NCI-H1436 (cell line): ENCODE results near the gene FXYD6.
A peak's percentile ranks its signal among the peaks of the same experiment; 100 is the strongest.

Experiments used
- DNase-seq: peaks from one replicate; lab custom pipeline; 2025; lab: John Stamatoyannopoulos, UW

FXYD6 gene

DNA sequence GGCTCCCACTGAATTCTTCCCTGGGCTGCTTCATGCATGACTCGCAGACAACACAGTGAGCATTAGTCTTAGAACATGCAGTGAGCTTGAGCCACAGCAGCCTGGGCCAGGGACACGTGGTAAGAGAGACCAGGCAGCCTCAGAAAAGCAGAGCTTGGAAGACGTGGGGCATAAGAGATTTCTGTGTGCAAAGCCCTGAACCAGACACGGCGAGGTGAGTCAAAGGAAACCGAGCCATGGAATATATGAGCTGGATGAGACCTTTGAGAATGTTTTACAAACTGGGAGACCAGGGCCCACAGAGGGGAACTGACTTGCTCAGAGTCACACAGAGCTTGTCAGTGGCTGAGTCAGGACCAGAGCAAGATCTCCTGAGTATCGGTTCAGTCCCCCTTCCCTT is 8.5 kb upstream of the FXYD6 start:
- DNase-seq, result no peak

DNA sequence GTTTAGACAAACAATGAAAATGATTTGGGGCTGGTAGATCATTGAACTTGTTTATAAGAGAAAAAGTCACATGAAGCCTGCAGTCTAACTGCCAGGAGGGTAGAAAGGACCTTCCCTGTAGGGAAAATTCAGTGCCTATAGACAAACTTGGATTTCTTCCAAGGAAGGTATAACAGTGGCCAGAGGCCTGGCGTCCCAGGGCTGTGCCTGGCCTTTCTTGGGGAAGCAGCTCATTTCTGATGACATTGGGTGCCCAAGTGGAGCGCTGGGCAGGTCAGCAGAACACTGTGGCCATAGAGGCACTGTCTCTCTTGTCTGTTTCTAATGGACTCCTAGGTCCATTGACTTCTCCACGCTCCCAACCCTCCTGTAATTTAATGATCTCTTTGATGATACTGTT is 6.6 kb upstream of the FXYD6 start:
- DNase-seq, result no peak

- DNase-seq, result no peak
These were observed 6.0 kb upstream of the FXYD6 start for GRCh38 chr11:117882311-117882905.

DNA sequence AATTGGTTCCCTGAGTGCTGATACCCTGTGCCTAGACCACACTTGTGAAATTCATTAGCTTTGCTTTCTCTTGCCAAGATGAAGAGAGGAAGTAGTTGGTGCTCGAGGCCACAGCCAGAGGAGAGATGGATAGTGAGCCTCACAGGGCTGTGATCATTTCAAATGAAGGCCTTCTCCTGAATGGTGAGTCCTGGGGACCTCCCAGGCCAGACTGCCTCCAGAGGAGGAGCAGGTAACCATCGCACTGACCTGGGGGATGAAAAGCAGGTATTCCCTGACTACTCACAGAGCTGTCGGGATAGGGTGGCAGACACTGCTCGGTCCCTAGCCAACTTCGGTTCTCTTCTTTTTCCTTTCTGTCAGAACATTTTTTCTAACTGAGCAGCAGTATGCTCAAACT is 4.8 kb upstream of the FXYD6 start:
- DNase-seq, result no peak

- no peak for DNase-seq
These were observed 3.3 kb upstream of the FXYD6 start for GRCh38 chr11:117879516-117880480.

DNA sequence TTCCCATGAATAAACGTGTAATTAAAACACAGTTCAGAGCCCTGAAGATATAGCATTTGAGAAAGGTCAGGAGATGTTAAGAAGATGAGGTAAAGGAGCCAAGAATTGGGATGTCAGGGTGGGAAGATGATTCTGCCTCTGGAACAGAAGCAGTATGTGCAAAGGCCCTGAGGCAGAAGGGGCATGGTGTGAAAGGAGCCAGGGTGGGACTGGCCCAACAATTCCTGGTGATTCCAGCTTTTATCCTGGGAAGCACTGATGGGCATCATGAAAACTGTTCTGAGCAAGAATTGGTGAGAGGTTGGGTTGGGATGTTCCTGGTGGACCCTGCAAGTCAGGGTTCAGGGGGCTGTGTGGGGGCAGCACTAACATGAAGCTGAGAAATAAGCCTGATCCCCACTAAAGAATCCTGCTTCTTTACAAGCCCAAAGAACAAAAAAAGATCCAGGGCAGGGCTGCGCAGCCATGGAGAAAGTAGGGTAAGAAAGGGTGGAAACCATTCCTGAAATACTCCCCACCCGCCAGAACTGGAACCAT is 2.5 kb upstream of the FXYD6 start:
- DNase-seq, result no peak

DNA sequence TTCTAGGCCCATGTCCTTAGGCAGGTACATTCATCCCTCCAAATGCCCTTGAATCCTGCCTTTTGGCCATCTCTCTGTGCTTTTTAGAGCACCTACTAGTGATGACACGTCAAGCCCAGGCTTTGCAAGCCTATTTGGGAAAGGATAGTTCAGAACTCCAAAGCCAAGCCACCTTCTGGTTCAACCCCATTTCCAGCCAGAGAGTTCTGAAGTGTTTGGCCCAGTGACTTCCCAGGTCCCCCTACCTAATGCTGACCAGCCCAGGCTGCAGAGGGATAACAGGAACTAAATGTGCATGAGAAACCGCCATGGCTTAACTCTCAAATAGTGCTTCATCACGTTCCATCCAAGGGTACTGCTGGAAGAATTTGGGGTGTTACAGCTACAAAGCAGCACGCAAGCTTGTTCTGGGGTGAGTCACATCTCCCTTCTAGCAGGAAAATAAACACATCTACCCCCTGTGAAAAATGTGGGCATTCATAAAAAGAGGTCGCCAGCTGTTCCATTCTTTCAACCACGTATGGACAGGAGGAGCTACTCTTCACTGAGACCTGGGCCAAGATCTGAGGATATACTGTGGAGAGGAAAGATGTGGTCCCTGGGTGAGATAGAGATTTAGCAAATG is 2.0 kb upstream of the FXYD6 start:
- no peak for DNase-seq

DNA sequence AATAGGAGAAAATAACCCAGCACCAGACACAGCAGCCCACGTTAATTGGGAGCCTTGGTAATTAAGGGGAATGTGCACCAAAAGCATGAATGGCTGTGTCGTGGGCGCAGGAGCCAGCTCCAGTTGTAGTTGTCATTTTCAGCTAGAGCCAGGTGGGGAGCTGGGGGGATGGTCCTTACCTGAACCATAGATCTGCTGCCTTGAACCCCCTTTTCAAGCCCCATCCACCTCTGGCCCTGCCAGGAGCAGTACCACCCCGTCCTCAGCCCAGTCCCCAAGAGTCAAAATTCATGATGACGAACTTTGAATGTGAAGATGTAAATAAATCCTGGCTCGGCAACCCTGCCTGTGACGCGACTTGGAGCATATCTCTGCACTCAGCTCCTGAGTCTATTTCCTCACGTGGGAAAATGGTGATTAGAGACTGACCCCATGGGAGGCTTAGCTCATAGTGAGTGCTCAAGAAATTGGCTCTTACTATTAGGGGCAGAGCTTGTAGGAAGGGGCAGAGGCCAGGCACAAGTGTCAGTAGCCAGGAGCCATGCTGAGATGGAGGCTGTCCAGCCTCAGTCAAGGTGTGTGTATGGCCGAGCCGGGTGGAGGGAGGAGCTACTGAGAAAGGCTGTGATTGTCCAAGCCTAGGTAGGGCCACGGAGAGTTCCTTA is 794 bp upstream of the FXYD6 start:
- DNase-seq, result no peak

DNA sequence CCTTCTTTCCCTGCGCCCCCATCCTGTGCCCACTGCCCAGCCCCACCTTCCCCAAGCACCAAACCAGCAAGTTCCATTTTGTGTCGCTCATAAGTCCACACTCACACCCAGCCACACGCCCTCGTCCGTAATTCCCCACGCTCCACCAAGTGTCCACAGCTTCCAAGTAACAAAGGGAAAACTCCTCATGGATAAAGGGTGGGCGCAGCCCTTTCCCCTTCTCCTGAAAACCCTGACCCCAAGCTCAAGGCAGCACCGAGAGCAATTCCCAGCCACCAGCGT is 458 bp downstream of the FXYD6 start:
- no peak for DNase-seq

GRCh38 chr11:117875382-117876058 is 938 bp downstream of the FXYD6 start:
- peak; percentile 27 for DNase-seq

DNA sequence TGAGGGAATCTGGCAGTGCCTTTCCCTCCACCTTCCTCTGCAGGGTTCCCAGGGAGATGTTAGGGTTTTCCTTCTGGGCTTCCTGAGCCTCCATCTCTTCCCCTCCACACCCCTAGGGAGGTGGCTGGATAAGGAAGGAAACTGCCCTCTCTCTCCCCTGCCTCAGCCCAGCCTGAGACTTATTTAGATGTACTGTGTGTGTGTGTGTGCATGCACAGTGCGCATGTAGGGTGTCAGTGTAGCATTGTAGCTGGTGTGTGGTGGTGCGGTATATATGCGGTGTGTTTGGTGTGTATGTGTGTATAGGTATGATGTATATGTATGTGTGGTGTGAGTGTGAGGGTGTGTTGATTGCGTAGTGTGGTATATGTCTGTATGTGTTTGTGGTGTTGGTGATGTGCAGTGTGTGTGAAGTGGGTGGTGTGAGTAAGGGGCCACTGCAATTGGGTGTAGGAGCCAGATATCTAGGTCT is 1.5 kb downstream of the FXYD6 start:
- DNase-seq, result no peak

DNA sequence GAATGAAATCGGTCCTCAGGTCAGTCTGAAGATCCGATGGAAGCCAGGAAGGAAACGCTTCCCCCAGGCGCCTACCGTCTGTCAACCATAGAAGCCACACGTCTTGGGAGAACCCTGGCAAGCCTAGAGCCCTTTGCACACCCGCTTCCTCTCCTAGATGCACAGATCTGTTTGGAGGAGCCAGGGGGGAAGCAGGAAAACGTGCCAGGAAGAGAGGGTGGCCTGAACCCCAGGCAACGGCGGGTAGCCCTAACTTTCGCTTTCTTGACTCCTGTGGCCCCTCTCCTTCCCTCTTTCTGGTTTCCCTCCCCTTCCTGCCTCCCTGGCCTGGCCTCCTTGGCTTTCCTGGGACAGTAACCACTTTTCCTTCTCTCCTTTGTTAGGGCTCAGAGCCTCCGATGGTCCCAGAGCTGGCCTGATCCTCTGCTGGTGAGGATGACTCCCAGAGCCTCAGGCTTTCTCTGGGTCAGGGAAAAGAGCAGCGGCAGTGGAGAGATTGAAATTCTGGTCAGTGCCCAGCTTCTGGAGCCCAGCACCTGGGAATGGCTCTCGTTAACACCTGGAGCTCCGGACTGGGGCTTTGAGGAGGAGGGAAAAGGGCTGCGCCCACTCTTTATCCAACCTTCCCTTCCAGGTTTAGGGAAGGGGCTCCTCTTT is 2.1 kb downstream of the FXYD6 start:
- no peak for DNase-seq

DNA sequence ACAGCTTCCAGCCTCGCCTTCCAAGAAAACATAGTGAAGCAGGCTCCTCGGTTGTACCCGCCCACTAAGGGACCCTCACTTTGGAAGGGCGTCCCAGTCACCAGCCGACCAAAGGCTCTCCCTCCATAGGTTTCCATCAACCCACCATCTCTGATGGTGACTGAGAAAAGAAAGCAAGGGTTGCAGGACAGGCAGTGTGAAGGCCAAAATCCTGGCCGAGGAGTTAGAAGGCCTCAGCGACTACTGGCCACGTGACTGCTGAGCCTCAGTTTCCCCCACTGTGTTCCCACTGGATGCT is 2.7 kb downstream of the FXYD6 start:
- no peak for DNase-seq

DNA sequence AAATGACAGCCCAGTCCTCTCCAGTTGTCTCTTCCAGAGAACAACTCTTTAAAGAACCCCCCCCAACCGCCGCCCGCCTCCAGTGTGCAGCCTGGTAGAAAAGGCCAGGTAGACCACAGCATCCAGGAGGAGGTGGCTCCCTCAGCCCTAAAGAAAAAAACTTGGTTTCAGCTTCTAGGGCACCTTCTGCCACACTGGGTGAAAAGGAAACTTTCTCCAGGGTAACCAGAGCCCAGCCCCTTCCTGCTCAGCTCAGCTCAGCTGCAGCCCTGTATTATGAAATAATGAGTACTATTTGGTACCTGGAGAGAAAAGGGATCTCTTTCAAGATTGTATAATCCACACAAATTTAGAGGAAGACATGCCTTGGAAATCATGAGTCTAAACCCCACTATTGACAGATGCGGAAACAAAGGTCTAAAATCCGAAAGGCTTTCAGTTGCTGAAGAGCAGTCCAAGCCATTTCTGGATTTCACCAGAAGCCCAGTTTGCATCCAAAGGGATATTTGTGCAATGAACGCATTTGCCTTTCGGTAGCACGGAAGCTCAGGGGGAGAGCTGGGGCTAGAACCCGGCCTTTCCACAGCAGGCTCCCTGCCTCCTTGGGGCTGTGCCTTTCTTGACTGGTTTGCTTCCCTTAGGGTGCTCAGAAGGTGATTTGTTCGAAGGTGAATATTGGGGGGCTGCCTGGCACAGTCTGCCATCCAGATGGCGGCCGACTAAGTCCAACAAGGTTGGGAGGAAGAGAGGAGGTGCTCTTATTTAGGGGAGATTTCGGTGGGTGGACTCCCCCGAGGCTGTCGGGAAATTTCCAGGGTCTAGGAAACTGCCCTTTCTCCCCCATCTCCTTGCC is 3.3 kb downstream of the FXYD6 start:
- DNase-seq, result no peak

- no peak for DNase-seq
These were observed 4.0 kb downstream of the FXYD6 start for GRCh38 chr11:117872420-117872961.

DNA sequence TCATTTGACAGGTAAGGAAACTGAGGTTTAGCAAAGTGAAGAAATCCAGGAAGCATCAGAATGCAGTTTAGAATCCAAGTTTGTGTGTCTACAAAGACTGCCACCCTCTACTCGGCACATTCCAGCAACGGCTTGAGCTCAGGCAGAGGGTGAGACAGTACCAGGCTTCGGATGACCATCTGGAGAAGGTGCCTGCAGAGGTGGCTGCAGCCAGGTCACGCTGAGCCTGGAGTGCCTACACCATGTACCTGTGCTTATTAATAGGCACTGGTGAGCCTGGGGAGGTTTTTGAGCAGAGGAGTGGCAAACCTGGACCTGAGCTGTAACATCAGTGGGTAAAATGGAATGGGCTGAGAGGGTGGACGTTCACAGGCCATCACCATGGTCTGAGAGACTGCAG is 4.7 kb downstream of the FXYD6 start:
- no peak for DNase-seq

- DNase-seq, result no peak
These were observed 5.3 kb downstream of the FXYD6 start for GRCh38 chr11:117871160-117871559.

GRCh38 chr11:117870103-117870952 is 6.1 kb downstream of the FXYD6 start:
- no peak for DNase-seq

DNA sequence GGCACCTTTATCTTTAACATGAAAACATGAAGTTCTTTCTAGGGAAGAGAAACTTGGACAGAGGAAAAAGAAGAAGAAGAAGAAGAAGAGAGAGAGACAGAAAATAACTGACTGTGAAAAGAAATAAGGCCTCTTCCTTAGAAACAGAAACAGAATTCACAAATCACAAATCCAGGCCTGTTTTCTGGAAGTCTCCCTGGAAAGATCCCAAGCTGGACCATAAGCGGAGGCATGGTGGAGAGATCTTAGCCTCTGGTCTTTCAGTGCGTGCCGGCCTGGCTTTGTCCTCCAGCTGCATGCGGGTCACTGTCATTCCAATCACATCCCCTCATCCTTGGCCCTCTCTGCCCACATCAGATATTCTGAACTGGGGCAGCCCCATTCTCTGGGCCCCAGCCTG is 6.9 kb downstream of the FXYD6 start:
- DNase-seq, result no peak
